Stimulated activated CD4-positive, alpha-beta T cell treated with anti-CD3 and anti-CD28 coated beads, Interleukin-1b, Interleukin-23, amount 100 ng/mL, for 48 hours (primary cell): Measurements from ENCODE around the gene CLDN6.

Source experiments
- DNase-seq: peaks from one replicate; pipeline ENCODE4 v3.0.0-alpha.2; 2020

The CLDN6 gene

DNA sequence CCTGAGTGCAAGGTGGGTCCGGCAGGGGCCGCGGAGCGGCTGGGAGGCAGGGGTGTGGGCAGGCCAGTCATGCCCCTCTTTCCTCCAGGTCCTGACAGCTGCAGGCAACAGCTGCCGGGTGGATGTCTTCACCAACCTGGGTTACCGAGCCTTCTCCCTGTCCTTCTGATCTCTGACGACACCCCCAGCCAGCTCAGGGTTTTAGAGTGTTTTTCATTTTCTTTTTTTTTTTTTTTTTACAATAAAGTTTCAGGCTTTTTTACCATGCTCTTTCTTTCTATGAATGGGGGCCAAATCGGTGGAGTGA is 9.5 kb upstream of the CLDN6 start:
- no peak for DNase-seq

DNA sequence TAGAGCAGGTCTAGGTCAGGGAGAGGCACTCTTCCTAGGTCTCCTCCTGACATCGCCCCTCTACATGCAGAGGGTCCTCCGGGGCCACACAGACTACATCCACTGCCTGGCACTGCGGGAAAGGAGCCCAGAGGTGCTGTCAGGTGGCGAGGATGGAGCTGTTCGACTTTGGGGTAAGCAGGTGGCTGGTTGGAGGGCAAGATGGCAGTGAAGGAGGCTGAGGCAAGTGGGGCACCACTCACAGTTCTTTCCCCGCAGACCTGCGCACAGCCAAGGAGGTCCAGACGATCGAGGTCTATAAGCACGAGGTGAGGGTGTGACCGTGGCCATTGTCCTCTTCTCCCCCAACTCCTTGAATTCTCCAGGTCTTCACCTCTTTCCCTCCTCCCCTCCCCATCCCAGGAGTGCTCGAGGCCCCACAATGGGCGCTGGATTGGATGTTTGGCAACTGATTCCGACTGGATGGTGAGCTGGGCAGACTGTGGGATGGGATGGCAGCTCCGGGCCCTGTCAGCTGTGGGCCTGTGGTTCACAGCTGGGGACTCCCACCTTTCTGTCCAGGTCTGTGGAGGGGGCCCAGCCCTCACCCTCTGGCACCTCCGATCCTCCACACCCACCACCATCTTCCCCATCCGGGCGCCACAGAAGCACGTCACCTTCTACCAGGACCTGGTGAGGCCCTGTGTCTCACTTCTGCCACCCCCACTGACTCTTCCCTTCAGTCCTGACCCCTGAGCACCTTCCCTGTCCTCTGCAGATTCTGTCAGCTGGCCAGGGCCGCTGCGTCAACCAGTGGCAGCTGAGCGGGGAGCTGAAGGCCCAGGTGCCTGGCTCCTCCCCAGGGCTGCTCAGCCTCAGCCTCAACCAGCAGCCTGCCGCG is 8.9 kb upstream of the CLDN6 start:
- DNase-seq: no peak

- no peak for DNase-seq
These were observed 8.0 kb upstream of the CLDN6 start for GRCh38 chr16:3026003-3026378.

DNA sequence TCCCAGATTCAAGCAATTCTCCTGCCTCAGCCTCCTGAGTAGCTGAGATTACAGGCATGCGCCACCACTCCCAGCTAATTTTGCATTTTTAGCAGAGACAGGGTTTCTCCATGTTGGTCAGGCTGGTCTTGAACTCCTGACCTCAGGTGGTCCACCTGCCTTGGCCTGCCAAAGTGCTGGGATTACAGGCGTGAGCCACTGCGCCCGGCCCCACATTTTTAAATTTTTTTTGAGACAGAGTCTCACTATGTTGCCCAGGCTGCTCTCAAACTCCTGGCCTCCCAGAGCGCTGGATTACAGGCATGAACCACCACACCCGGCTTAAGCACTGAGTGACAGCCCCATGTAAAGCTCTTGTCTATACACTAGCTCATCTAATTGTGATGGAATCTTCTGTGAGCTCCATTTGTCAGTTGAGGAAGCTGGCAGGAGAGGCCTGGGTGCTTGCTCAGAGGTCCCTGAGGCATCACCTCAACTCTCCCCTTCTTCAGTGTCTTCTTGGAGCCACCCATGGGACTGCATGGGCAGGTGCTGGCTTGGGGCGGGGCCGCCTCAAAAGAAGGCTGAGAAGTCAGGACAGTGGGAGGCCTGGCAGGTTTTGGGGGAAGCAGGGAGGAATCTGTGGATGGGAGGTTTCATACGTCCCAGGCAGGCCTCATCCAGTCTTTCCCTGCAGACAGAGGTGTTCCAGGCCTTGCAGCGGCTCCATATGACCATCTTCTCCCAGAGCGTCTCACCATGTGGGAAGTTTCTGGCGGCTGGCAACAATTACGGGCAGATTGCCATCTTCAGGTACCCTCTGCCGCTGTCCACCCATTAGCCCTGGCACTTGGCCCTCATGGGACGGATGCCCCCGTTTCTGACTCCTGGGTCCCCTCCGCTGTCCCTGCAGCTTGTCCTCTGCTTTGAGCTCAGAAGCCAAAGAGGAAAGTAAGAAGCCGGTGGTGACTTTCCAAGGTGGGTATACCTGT is 7.3 kb upstream of the CLDN6 start:
- DNase-seq: no peak

DNA sequence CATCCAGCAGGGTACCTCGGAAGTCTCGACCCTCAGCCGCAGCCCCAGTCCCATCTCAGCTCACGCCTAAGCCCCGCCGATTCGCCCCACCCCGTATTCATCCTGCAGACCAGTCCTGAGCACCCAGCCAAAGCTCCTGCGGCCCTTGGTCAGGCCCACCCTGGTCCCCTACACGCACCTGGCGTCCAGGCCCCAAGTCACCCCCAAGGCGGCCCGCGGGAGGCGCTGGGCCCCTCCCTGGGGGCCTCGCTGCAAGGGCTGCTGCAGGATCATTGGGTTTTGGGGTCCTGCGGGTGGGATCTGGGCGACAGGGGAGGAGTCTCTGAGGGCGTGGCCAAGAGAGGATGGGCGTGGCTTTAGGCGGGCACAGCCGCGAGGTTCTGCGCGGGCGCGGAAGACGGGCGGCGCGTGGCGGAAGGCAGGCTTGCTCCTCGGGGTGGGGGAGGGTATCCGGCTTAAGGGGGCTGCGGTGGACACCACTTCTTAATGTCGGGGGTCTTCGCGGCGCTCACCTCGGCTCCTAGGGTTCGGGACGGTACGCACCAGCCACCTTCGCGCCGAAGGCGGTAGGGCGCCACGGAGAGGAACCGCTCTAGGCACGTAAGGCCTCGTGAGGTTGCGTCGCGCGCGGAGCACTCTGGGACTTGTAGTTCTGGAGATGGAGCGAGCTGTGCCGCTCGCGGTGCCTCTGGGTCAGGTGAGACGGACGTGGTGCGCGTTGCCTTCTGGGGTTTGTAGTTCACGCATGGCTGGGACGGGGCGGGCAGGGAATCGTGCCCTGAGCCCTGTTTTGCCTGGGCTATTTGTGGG is 5.9 kb upstream of the CLDN6 start, which contains the start of the genes HCFC1R1 and THOC6:
Gene HCFC1R1 (minus strand): TSS at position 274 of the 810 bp plus-strand sequence. CDS start 1 bp downstream, at position 273.
Gene THOC6 (plus strand): TSS at position 367 of the 810 bp plus-strand sequence. CDS start 292 bp downstream, at position 659.
- peak; percentile 97 for DNase-seq

DNA sequence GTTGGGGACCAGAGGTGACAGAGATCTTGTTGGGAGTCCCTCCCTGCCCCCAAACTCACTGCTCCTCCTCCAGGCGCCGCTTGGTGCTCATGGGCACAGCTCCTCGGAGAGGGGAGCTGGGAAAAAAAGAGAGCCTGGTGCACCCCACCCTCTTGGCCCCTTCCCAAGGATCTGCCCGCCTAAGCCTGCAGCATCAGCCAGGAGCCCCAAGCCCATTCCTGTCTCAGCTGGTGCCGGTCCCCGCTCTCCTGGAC is 5.4 kb upstream of the CLDN6 start:
- DNase-seq: peak; percentile 37

DNA sequence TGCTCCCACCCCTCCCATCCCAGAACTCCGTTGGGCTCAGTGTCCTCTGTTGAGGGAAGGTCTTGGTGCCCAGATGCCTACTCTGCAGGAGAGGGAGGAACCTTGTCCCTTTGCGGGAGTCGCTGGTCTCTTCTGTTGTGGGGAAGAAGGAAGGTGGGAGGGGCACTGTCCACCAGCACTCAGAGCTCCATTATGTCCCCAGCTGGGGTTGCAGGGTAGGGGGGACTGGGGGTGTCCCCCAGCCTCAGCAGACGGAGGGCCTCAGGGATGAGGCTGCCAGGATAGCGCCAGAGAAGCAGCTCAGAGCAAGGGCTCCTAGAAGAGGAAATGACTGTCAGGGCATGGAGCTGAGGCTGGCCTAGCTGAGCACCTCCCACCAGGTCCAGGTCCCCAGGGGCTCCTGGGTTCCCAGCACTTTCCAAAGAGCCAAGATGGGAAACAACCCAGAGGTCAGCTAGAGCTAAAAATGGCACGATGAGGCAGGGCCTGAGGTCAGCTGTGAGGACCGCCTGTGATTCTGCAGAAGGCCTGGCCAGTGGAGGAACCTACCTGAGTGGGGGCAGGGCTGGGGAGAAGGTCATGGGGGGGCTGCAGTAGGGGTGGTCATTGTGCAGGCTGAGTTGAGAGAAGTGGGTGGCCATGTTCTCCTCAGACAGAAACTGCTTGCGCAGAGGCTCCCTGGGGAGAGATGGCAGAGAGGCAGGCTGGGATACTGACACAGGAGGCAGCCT is 4.9 kb upstream of the CLDN6 start:
- DNase-seq: no peak

DNA sequence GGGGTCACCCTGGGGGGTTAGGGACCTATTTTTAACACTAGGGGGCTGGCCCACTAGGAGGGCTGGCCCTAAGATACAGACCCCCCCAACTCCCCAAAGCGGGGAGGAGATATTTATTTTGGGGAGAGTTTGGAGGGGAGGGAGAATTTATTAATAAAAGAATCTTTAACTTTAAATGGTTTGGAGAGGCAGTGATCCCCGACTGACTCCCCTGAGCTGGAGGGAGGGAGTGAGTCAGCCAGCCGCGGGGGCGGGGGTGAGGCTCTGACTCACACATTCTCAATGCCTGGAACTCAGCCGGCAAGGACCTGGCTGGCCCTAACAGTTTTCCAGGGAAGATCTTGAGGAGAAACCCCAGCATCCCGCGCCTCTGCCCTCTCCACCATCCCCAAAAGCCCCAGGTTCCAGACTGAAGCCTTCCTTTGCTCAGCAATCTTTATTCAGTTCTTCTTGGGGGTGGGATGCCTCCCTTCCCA is 4.3 kb upstream of the CLDN6 start:
- peak; percentile 90 for DNase-seq

GRCh38 chr16:3021449-3022207 is 3.6 kb upstream of the CLDN6 start:
- peak; percentile 94 for DNase-seq

GRCh38 chr16:3020604-3021448 is 2.8 kb upstream of the CLDN6 start:
- DNase-seq: peak; percentile 50

- peak; percentile 66 for DNase-seq
These were observed 2.2 kb upstream of the CLDN6 start, which contains the start of gene TNFRSF12A for GRCh38 chr16:3020247-3020603. TSS of gene TNFRSF12A (plus strand) at chr16:3020368. CDS start at chr16:3020398, 30 bp downstream.

GRCh38 chr16:3019594-3020246 is 1.7 kb upstream of the CLDN6 start:
- no peak for DNase-seq

GRCh38 chr16:3017344-3017743 is 639 bp downstream of the CLDN6 start:
- no peak for DNase-seq

DNA sequence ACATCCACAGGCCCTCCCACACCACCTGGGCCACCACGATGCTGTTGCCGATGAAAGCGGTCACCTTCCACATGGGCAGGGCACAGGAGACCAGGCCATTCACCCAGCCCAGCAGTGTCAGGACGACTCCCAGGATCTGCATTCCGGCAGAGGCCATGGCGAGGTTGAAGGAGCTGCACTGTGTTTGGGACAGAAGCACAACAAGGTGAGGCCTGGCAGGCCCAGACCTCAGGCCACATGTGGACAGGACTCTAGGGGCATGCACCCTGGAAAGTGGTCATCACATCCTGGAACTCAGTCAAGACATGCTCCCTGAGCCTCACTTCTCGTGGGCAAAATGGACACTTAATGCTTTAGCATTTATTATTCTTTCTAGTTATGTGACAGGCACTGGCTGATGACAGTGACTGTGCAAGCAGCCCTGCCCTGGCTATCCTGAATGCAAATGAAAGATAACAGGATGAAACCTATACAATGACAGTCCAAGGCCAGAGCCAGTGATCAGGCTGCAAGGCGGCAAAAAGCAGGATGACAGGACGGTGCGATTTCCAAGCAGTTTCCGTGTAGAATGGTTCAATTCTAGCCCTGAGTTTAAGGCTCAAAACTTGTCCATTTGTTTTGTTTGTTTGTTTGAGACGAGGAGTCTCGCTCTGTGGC is 2.0 kb downstream of the CLDN6 start:
- DNase-seq: no peak

DNA sequence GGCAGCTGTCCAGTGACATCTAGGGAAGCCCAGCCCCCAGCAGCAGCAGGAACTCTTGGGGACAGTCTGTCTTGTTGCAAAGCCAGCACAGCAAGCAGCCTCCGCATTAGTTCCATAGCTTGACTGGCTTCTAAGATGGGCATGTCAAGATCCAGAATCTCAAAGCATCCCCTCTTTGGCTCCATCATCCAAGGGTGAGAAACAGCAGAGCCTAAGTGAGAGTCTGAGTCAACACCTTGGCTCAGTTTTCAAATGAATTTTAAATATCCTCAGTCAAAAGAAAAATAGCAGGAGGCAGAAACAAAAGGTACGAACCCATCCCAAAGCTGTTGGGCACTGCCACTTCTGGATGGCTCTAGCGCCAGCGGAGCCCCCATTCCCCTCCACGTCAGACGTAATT is 3.0 kb downstream of the CLDN6 start:
- no peak for DNase-seq

GRCh38 chr16:3013998-3014690 is 3.8 kb downstream of the CLDN6 start:
- no peak for DNase-seq

GRCh38 chr16:3013491-3013951 is 4.5 kb downstream of the CLDN6 start:
- DNase-seq: no peak

GRCh38 chr16:3012828-3013420 is 5.1 kb downstream of the CLDN6 start, which contains the start of gene CLDN9:
TSS of gene CLDN9 (plus strand) at chr16:3012923. CDS start at chr16:3013363, 440 bp downstream.
- DNase-seq: no peak
